Skeletal muscle tissue (tissue), 4 donors: ENCODE data around the gene KISS1R. TPM values are rescaled to one million over a fixed set of nuclear protein-coding genes. Genes with fewer than 3 reads are reported as not detected.
"Not testable (repeated sequence)": the region's sequence is repeated elsewhere in the genome, so short reads cannot be mapped to it uniquely, and the experiment has no call there.

Experiments used
- H3K27ac ChIP-seq: one replicate; pipeline ENCODE4 v1.7.0; 2013; ENCODE audit warnings: mild to moderate bottlenecking, low read depth, low read length, inconsistent platforms
- H3K27me3 ChIP-seq, 3 donors: one replicate each; pipeline ENCODE4 v1.7.0; 2013; ENCODE audit warnings: low read length in 3 of 3; ENCODE audit not compliant: control insufficient read depth in 3 of 3, insufficient read depth in 3 of 3
- H3K36me3 ChIP-seq, 3 donors: one replicate each; pipeline ENCODE4 v1.7.0; 2013; ENCODE audit warnings: low read length in 3 of 3; ENCODE audit not compliant: control insufficient read depth in 3 of 3, insufficient read depth in 3 of 3
- H3K4me1 ChIP-seq, 3 donors: one replicate each; pipeline ENCODE4 v1.7.0; 2013; ENCODE audit warnings: low read length in 3 of 3, mild to moderate bottlenecking in 3 of 3; ENCODE audit not compliant: control insufficient read depth in 3 of 3, insufficient read depth in 3 of 3
- H3K4me3 ChIP-seq, 3 donors: one replicate each; pipeline ENCODE4 v1.7.0; 2013; ENCODE audit warnings: low read length in 3 of 3
- H3K9ac ChIP-seq, 3 donors: one replicate each; pipeline ENCODE4 v1.7.0; 2013; ENCODE audit warnings: low read length in 3 of 3, mild to moderate bottlenecking in 3 of 3, moderate library complexity in 2 of 3, low read depth in 1 of 3
- H3K9me3 ChIP-seq, 3 donors: one replicate each; pipeline ENCODE4 v1.7.0; 2013; ENCODE audit warnings: low read length in 3 of 3; ENCODE audit not compliant: control insufficient read depth in 3 of 3
- total RNA-seq: library from RNA; depleted of rRNA; stranded (reverse); fragments of >200 nt; gene quantifications from one replicate; pipeline ENCODE4 v1.2.3, GENCODE V29; 2014
- donor health status: Osteomylitis.

Gene KISS1R
- total RNA-seq, 1 donor from 2014 or later, result not detected

DNA sequence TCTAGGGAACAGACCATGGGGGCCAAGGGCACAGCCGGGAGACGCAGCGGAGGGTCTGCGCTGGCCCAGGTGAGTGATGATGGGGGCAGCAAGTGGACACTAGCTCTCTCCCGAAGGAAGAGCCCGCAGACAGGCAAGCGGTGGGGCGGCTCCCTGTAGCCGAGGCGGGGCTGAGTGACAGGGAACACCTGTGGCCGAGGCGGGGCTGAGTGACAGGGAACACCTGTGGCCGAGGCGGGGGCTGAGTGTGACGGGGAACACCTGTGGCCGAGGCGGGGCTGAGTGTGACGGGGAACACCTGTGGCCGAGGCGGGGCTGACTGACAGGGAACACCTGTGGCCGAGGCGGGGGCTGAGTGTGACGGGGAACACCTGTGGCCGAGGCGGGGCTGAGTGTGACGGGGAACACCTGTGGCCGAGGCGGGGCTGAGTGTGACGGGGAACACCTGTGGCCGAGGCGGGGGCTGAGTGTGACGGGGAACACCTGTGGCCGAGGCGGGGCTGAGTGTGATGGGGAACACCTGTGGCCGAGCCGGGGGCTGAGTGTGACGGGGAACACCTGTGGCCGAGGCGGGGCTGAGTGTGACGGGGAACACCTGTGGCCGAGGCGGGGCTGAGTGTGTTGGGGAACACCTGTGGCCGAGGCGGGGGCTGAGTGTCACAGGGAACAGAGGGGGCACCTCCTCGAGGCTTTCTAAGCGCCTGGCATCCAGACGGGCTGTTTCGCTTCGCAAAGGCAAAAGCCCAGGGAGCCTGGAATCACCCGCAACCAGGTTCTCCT lies 25.5 kb upstream of the KISS1R start:
- not testable (repeated sequence) for H3K9me3 ChIP-seq, H3K27me3 ChIP-seq
- H3K36me3 ChIP-seq, result peaks cover 20 to 28% (median 24%) of the 10 kb centered on the region in 3 donors
- peak overlapping the region; percentile 80 to 82 (median 80) for H3K9ac ChIP-seq
- H3K4me1 ChIP-seq, result peaks cover 5 to 16% (median 6%) of the 10 kb centered on the region in 3 donors
- H3K4me3 ChIP-seq, result peak overlapping the region; percentile 76 to 90 (median 89)
- peak overlapping the region; percentile 93 for H3K27ac ChIP-seq

DNA sequence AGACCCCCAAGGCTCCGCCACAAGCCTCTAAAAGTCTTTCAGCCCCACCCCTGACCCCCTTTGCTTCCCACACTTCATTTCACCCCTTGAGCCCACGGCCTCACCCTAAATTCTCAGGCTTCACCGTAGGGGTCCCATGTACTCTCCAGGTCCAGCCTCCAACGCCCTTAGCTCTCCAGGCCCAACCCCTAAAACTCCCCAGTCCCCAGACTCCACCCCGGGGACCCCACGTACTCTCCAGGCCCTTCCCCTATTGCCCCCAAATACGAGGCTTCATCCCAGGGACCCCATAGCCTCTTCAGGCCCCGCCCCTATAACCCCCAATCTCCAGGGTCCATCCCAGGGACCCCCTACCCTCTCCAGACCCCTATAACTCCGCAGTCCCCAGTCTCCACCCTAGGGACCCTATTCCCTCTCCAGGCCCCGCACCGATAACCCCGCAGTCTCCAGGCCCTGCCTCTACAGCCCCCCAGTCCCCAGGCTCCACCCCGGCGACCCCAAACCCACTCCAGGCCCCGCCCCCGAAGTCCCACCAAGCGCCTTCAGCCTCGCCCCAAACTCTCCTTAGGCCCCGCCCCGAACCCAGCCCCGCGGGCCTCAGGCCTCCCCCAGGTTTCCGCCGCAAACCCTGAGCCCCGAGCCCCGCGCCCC lies 24.8 kb upstream of the KISS1R start:
- H3K36me3 ChIP-seq, result peaks cover 19 to 26% (median 21%) of the 10 kb centered on the region in 3 donors
- peak overlapping the region; percentile 80 to 82 (median 80) for H3K9ac ChIP-seq
- no peaks in the 10 kb centered on the region for H3K27me3 ChIP-seq
- no peaks in the 10 kb centered on the region for H3K9me3 ChIP-seq
- peak overlapping the region; percentile 76 to 90 (median 89) for H3K4me3 ChIP-seq
- peak overlapping the region; percentile 93 for H3K27ac ChIP-seq
- H3K4me1 ChIP-seq, result peaks cover 5 to 16% (median 6%) of the 10 kb centered on the region in 3 donors

DNA sequence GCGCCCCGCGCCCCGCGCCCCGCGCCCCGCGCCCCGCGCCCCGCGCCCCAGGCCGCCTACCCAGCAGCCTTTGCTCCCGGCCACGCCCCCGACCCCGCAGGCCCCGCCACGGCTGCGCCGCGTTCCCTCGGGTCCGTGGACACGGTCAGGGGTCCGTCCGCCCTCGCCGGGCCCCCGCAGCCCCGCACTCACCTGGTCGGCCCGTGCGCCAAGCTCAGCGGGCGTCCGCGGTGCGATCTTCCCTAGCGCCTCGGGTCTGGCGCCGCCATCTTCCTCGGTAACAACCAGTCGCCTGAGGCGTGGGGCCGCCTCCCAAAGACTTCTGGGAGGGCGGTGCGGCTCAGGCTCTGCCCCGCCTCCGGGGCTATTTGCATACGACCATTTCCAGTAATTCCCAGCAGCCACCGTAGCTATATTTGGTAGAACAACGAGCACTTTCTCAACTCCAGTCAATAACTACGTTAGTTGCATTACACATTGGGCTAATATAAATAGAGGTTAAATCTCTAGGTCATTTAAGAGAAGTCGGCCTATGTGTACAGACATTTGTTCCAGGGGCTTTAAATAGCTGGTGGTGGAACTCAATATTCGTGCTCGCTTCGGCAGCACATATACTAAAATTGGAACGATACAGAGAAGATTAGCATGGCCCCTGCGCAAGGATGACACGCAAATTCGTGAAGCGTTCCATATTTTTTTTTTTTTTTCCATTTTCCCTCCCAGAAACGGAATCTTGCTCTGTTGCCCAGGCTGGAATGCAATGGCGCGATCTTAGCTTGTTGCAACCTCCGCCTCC lies 24.0 kb upstream of the KISS1R start, which contains the start of the genes MED16 and RNU6-9:
Gene MED16 (minus strand): TSS at position 294 of the 796 bp plus-strand sequence. CDS start 2,056 bp downstream, outside the sequence.
Gene RNU6-9 (plus strand): TSS at position 591 of the 796 bp plus-strand sequence.
- H3K27ac ChIP-seq, result peak within 1 kb of the TSS; percentile 93
- peak within 1 kb of the TSS; percentile 80 to 90 (median 84) for H3K9ac ChIP-seq
- H3K27me3 ChIP-seq, result no peaks in the 10 kb centered on the region
- H3K4me1 ChIP-seq, result peaks cover 5 to 16% (median 6%) of the 10 kb centered on the region in 3 donors
- H3K4me3 ChIP-seq, result peak within 1 kb of the TSS; percentile 76 to 90 (median 89)
- H3K36me3 ChIP-seq, result peaks cover 19 to 25% (median 21%) of the 10 kb centered on the region in 3 donors
- no peaks in the 10 kb centered on the region for H3K9me3 ChIP-seq

DNA sequence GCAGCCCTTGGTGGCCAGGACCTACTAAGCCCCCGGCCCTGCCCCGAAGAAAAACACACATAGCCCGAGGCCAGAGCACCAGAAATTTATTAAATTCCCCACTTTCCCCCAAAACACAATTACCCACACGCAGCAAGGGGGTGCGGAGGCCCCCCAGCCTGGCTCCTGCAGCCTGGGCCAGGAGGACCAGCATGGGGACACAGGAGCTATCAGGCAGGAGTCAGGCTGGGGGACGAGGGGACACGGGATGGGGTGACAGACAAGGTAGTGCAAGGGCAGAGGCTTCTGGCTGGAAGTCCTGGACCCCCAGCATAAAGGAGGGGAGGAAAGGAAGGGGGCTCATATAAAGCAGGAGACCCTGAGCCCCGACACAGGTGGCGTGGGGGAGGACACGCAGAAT lies 20.7 kb upstream of the KISS1R start:
- Histone ChIP-seq H3K4me3 (no peak overlapping the region), H3K27me3 (no peaks in the 10 kb centered on the region), H3K36me3 (peaks cover 0 to 8% (median 4%) of the 10 kb centered on the region in 3 donors), H3K9ac (no peak overlapping the region), H3K4me1 (peaks cover 5 to 7% (median 6%) of the 10 kb centered on the region in 3 donors), H3K9me3 (no peaks in the 10 kb centered on the region), H3K27ac (no peak overlapping the region)

DNA sequence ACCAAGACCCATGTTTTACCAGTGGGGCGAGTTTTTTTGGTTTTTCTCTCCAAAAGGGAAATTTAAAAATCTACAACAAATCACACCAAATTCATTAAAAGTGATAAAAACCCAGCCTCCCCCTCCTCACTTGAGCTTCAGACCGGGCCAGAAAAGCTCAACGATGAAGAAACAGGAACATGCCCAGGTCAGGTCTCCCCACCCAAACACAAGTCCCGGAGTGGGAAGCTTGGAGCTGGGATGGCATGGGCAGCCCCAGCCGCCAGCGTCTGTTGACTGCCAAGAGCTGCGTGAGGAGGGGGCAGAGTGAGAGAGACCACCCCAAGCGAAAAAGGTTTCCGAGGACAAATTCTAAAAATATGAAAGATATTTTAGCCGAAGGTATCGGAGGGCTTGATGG lies 20.1 kb upstream of the KISS1R start:
- Histone ChIP-seq H3K9me3 (no peaks in the 10 kb centered on the region), H3K4me3 (no peak overlapping the region), H3K27me3 (no peaks in the 10 kb centered on the region), H3K27ac (no peak overlapping the region), H3K9ac (no peak overlapping the region), H3K36me3 (peaks cover 0 to 9% (median 4%) of the 10 kb centered on the region in 3 donors), H3K4me1 (peaks cover 2 to 3% (median 2%) of the 10 kb centered on the region in 3 donors)

DNA sequence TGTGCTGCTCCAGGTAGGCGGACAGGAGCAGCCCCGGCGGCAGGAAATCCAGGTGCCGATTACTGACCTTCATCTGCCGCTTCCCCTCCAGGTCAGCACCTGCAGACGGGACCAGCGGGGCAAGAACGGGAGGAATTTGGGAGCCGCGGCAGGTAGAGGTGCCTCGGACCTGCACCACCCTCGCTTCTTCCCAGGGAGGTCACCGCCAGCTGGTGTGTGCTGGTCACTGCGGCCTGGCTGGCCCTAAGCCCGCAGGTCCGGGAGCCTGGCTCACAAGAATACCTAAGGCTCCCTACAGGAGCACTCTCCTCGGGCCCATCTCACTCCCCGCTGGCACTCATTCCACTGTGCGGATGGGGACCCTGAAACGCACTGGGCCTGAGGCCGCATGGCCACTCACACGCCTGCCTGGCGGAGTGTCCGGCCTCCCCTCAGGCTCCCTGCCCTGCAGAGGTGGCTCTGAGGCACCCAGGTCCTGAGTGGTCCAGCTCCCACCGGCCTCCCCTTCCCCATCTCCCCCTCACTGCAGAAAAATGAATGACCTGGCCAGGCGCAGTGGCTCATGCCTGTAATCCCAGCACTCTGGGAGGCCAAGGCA lies 19.6 kb upstream of the KISS1R start:
- H3K27ac ChIP-seq, result no peak overlapping the region
- H3K4me3 ChIP-seq, result no peak overlapping the region
- H3K4me1 ChIP-seq, result no peaks in the 10 kb centered on the region
- H3K9me3 ChIP-seq, result no peaks in the 10 kb centered on the region
- no peak overlapping the region for H3K9ac ChIP-seq
- H3K36me3 ChIP-seq, result peaks cover 0 to 9% (median 4%) of the 10 kb centered on the region in 3 donors
- no peaks in the 10 kb centered on the region for H3K27me3 ChIP-seq

DNA sequence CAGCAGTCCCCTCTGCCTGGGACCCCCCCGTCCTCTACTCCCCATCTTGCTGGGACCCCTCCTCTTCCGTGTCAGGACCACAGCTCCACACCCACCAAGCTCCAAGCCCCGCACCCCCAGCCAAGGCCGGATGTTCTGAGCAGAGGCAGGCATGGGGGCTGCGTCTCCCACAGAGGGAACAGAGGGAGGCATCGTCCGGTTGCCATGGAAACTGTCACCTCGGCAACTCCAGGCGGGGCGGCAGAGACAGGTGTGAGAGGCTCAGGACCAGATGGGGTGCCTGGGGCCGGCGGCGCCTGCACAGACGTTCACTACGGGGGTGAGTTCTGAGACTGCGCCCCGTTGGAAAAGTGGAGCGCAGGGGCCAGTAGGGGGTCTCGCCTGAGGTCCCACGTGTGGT lies 18.5 kb upstream of the KISS1R start:
- Histone ChIP-seq H3K9me3 (no peaks in the 10 kb centered on the region), H3K27ac (no peak overlapping the region), H3K9ac (no peak overlapping the region), H3K4me3 (no peak overlapping the region), H3K27me3 (no peaks in the 10 kb centered on the region), H3K4me1 (no peaks in the 10 kb centered on the region), H3K36me3 (peaks cover 0 to 9% (median 4%) of the 10 kb centered on the region in 3 donors)

DNA sequence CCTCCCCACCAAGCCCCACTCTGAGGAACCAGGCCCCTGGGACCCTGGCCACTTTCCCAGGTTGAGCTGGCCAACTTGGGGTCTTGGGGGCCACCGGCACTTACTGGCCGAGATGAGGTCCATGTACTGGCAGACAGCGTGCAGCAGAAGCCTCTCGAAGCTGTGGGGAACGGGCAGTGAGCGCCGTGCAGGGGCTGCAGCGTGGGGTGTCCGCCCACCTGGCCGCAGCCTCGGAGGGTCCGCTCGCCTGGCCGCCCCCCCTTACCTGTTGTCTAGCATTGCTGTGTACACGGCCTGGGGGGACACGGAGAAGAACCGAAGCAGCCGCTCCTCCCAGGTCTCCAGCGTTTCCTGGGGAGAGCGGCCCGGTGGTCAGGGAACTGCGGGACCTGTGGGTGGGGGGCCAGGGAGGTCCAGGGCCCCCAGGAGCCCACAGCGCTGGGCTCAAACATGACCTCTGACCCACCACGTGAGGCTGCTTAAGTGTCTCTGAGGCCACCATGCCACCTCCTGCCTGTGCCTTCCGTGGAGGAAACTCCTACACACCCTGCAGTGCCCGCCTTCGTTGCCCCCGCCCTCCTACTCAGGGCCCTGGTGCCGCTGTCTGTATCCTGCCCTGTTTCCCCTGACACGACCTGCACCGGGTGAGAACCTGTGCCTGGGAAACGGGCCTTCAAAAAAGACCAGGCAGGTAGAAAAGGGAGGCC lies 17.6 kb upstream of the KISS1R start:
- Histone ChIP-seq H3K27me3 (no peaks in the 10 kb centered on the region), H3K4me1 (no peaks in the 10 kb centered on the region), H3K36me3 (peaks cover 0 to 9% (median 4%) of the 10 kb centered on the region in 3 donors), H3K9me3 (no peaks in the 10 kb centered on the region), H3K9ac (no peak overlapping the region), H3K27ac (no peak overlapping the region), H3K4me3 (no peak overlapping the region)

DNA sequence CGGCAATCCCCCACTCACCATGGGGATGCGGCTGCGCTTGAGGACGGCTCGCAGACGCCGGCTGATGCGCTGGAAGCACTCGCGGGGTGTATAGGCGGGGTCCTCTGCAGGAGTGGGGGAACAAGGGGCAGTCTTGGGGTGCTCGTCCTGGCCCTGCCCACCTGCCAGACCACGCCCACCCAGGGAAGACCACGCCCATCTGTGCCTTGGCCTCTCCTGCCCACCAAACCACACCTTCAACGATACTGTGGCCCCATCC lies 17.2 kb upstream of the KISS1R start:
- Histone ChIP-seq H3K9me3 (no peaks in the 10 kb centered on the region), H3K4me3 (no peak overlapping the region), H3K27ac (no peak overlapping the region), H3K4me1 (no peaks in the 10 kb centered on the region), H3K9ac (no peak overlapping the region), H3K36me3 (peaks cover 0 to 9% (median 4%) of the 10 kb centered on the region in 3 donors), H3K27me3 (no peaks in the 10 kb centered on the region)
